Ureter (tissue), 1 donor: ENCODE measurements around the gene CCRL2. TPM values are rescaled to one million over a fixed set of nuclear protein-coding genes. Genes with fewer than 3 reads are reported as not detected.

Source experiments
- DNase-seq: peaks from one replicate; pipeline ENCODE4 v3.0.0-alpha.2; 2020; ENCODE audit warnings: low spot score
- total RNA-seq: library from RNA; stranded (reverse); gene quantifications from one replicate; pipeline ENCODE4 v1.2.4, GENCODE V29; 2023
- donor health status: DM: yes; HTN: yes; CAD: no.

CCRL2 gene
- total RNA-seq, result 6.3 TPM

GRCh38 chr3:46406788-46407611 lies at the start of gene CCRL2, which contains the start of gene CCR5AS:
Gene CCRL2, plus strand, starts transcription at chr3:46407259. Its CDS starts 821 bp downstream, at chr3:46408080.
Gene CCR5AS, minus strand, starts transcription at chr3:46407066.
- peak; percentile 77 for DNase-seq

- no peak for DNase-seq
These were observed 48.6 kb upstream of the CCRL2 start for GRCh38 chr3:46358466-46358865.

GRCh38 chr3:46359733-46360493 lies 47.1 kb upstream of the CCRL2 start:
- no peak for DNase-seq

- DNase-seq, result no peak
These were observed 46.2 kb upstream of the CCRL2 start for GRCh38 chr3:46360907-46361306.

GRCh38 chr3:46361408-46362283 lies 45.4 kb upstream of the CCRL2 start:
- no peak for DNase-seq

GRCh38 chr3:46365041-46365440 lies 42.0 kb upstream of the CCRL2 start:
- no peak for DNase-seq

GRCh38 chr3:46365737-46366524 lies 41.1 kb upstream of the CCRL2 start:
- DNase-seq, result no peak

- no peak for DNase-seq
These were observed 39.2 kb upstream of the CCRL2 start for GRCh38 chr3:46367811-46368210.

GRCh38 chr3:46368569-46368968 lies 38.5 kb upstream of the CCRL2 start:
- DNase-seq, result peak; percentile 61

GRCh38 chr3:46369151-46369550 lies 37.9 kb upstream of the CCRL2 start:
- DNase-seq, result no peak

- no peak for DNase-seq
These were observed 37.4 kb upstream of the CCRL2 start for GRCh38 chr3:46369675-46370132.

GRCh38 chr3:46370839-46371518 lies 36.1 kb upstream of the CCRL2 start, which contains the start of gene CCR5:
Gene CCR5, plus strand, starts transcription at chr3:46370946. Its CDS starts 1,957 bp downstream, at chr3:46372903.
- DNase-seq, result peak; percentile 15

- DNase-seq, result no peak
These were observed 35.3 kb upstream of the CCRL2 start for GRCh38 chr3:46371519-46372340.

GRCh38 chr3:46372492-46373359 lies 34.3 kb upstream of the CCRL2 start:
- no peak for DNase-seq

- no peak for DNase-seq
These were observed 32.3 kb upstream of the CCRL2 start for GRCh38 chr3:46374755-46375154.

- DNase-seq, result no peak
These were observed 31.8 kb upstream of the CCRL2 start for GRCh38 chr3:46375218-46375617.

GRCh38 chr3:46375814-46376213 lies 31.2 kb upstream of the CCRL2 start:
- no peak for DNase-seq

GRCh38 chr3:46378426-46378942 lies 28.6 kb upstream of the CCRL2 start:
- peak; percentile 69 for DNase-seq
